D721Med (cell line): ENCODE measurements around the gene C17orf107.
A peak's percentile ranks its signal among the peaks of the same experiment; 100 is the strongest.

Experiments
- DNase-seq: peaks from one replicate; pipeline ENCODE4 v3.0.0; 2011; ENCODE audit warnings: low spot score; ENCODE audit not compliant: insufficient read length
- FAIRE-seq: peaks from 2 replicates; lab custom pipeline; 2011; peaks lifted over from hg19 to GRCh38; lab: Jason Lieb, UNC
- TF ChIP-seq, protein P1 (sequence below): IDR thresholded peaks from 2 replicates; pipeline ENCODE4 v1.5.1; 2012; ENCODE audit warnings: mild to moderate bottlenecking, control low read depth; ENCODE audit not compliant: insufficient read depth; ENCODE audit errors: missing control alignments

The C17orf107 gene

GRCh38 chr17:4947411-4948165, 48.3 kb downstream of the C17orf107 start:
- DNase-seq (peak; percentile 59), FAIRE-seq (no peak)
- TF ChIP-seq, protein P1, sequence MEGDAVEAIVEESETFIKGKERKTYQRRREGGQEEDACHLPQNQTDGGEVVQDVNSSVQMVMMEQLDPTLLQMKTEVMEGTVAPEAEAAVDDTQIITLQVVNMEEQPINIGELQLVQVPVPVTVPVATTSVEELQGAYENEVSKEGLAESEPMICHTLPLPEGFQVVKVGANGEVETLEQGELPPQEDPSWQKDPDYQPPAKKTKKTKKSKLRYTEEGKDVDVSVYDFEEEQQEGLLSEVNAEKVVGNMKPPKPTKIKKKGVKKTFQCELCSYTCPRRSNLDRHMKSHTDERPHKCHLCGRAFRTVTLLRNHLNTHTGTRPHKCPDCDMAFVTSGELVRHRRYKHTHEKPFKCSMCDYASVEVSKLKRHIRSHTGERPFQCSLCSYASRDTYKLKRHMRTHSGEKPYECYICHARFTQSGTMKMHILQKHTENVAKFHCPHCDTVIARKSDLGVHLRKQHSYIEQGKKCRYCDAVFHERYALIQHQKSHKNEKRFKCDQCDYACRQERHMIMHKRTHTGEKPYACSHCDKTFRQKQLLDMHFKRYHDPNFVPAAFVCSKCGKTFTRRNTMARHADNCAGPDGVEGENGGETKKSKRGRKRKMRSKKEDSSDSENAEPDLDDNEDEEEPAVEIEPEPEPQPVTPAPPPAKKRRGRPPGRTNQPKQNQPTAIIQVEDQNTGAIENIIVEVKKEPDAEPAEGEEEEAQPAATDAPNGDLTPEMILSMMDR, result no peak

GRCh38 chr17:4948166-4948930, 49.0 kb downstream of the C17orf107 start, which contains the start of gene PFN1:
Gene PFN1 (minus strand): TSS chr17:4948530. CDS start chr17:4948394, 136 bp downstream.
- FAIRE-seq (no peak), DNase-seq (peak; percentile 76)
- TF ChIP-seq, protein P1, result no peak

GRCh38 chr17:4948931-4949320, 49.6 kb downstream of the C17orf107 start:
- TF ChIP-seq, protein P1, result no peak
- no peak for FAIRE-seq
- peak; percentile 81 for DNase-seq

GRCh38 chr17:4949321-4950074, 50.2 kb downstream of the C17orf107 start:
- DNase-seq (peak; percentile 67), FAIRE-seq (no peak)
- TF ChIP-seq, protein P1, result no peak

GRCh38 chr17:4950075-4950745, 50.9 kb downstream of the C17orf107 start:
- DNase-seq, result no peak
- TF ChIP-seq, protein P1, result no peak

DNA sequence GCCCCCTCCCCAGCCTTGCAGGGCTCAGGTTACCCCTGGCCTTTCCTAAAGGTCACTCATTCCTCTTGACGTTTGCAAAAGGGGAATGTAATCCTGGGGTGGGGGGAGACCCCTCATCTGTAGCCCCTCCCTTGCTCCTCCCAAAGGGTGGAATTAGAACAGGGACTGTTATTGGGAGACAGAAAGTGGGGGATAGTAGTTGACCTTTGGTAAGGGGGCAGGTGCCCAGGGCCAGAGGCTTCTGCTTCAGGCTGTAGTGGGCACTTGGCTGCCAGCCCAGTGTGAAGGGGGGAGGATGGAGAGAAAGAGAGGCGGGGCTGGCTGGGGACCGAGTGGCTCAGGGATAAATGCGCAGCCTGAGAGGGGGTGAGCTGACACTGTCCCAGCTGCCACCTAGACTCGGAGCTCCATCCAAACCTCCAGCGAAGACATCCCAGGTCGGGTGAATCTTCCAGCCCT, 51.4 kb downstream of the C17orf107 start, which contains the start of gene ENO3:
ENO3 (plus strand) TSS at position 374 of the 459 bp plus-strand sequence. CDS start 711 bp downstream, outside the sequence.
- no peak for FAIRE-seq

More at GRCh38 chr17:4950075-4950745, 50.9 kb downstream of the C17orf107 start:
- no peak for FAIRE-seq

More for the DNA sequence above, 51.4 kb downstream of the C17orf107 start, which contains the start of gene ENO3:
- TF ChIP-seq, protein P1, result no peak
- DNase-seq, result peak; percentile 67
